ENCODE data around the gene KRTAP3-1. TPM values are rescaled to one million over a fixed set of nuclear protein-coding genes. Genes with fewer than 3 reads are reported as not detected.

The KRTAP3-1 gene
- total RNA-seq, 1 donor from 2014 or later = not detected

Other genes with a start within 250 kb of the KRTAP3-1 start
- gene KRT26, start 236.9 kb downstream of the KRTAP3-1 start, total RNA-seq = not detected in 2 replicates
- not detected in 2 replicates for gene KRT27, start 226.6 kb downstream of the KRTAP3-1 start, total RNA-seq
- gene KRT28, start 209.2 kb downstream of the KRTAP3-1 start, total RNA-seq = not detected in 2 replicates
- 27.2 and 28.0 TPM in 2 replicates for gene KRT10, start 186.5 kb downstream of the KRTAP3-1 start, total RNA-seq
- not detected in 2 replicates for gene KRT12, start 141.9 kb downstream of the KRTAP3-1 start, total RNA-seq
- not detected in 2 replicates for gene KRT20, start 123.9 kb downstream of the KRTAP3-1 start, total RNA-seq
- not detected in 2 replicates for gene KRT23, start 71.5 kb downstream of the KRTAP3-1 start, total RNA-seq
- not detected in 2 replicates for gene KRT39, start 42.2 kb downstream of the KRTAP3-1 start, total RNA-seq
- not detected in 2 replicates for gene KRT40, start 24.8 kb downstream of the KRTAP3-1 start, total RNA-seq
- gene KRTAP3-3, start 15.0 kb downstream of the KRTAP3-1 start, total RNA-seq = not detected in 2 replicates
- gene KRTAP3-2, start 9.2 kb downstream of the KRTAP3-1 start, total RNA-seq = not detected in 2 replicates
- not detected in 2 replicates for gene KRTAP1-5, start 18.1 kb upstream of the KRTAP3-1 start, total RNA-seq
- gene KRTAP1-4, start 21.1 kb upstream of the KRTAP3-1 start, total RNA-seq = not detected in 2 replicates
- gene KRTAP1-3, start 25.7 kb upstream of the KRTAP3-1 start, total RNA-seq = not detected in 2 replicates
- not detected in 2 replicates for gene KRTAP1-1, start 32.3 kb upstream of the KRTAP3-1 start, total RNA-seq
- gene KRTAP2-1, start 38.2 kb upstream of the KRTAP3-1 start, total RNA-seq = not detected in 2 replicates
- gene KRTAP2-2, start 46.1 kb upstream of the KRTAP3-1 start, total RNA-seq = not detected in 2 replicates
- gene KRTAP2-3, start 51.0 kb upstream of the KRTAP3-1 start, total RNA-seq = not detected in 2 replicates
- not detected in 2 replicates for gene KRTAP2-4, start 56.8 kb upstream of the KRTAP3-1 start, total RNA-seq
- gene KRTAP4-7, start 75.0 kb upstream of the KRTAP3-1 start, total RNA-seq = not detected in 2 replicates
- not detected in 2 replicates for gene KRTAP4-8, start 89.0 kb upstream of the KRTAP3-1 start, total RNA-seq
- gene KRTAP4-16, start 93.1 kb upstream of the KRTAP3-1 start, total RNA-seq = not detected in 2 replicates
- gene KRTAP4-9, start 96.3 kb upstream of the KRTAP3-1 start, total RNA-seq = not detected in 2 replicates
- not detected in 2 replicates for gene KRTAP4-11, start 109.2 kb upstream of the KRTAP3-1 start, total RNA-seq
- gene KRTAP4-12, start 115.1 kb upstream of the KRTAP3-1 start, total RNA-seq = not detected in 2 replicates
- not detected in 2 replicates for gene KRTAP4-6, start 131.4 kb upstream of the KRTAP3-1 start, total RNA-seq
- not detected in 2 replicates for gene KRTAP4-5, start 140.7 kb upstream of the KRTAP3-1 start, total RNA-seq
- gene KRTAP4-4, start 151.6 kb upstream of the KRTAP3-1 start, total RNA-seq = not detected in 2 replicates
- gene KRTAP4-3, start 159.1 kb upstream of the KRTAP3-1 start, total RNA-seq = not detected in 2 replicates
- not detected in 2 replicates for gene KRTAP4-2, start 169.1 kb upstream of the KRTAP3-1 start, total RNA-seq
- gene KRTAP4-1, start 175.8 kb upstream of the KRTAP3-1 start, total RNA-seq = not detected in 2 replicates
- gene KRTAP9-1, start 180.8 kb upstream of the KRTAP3-1 start, total RNA-seq = not detected in 2 replicates
- not detected in 2 replicates for gene KRTAP9-2, start 217.5 kb upstream of the KRTAP3-1 start, total RNA-seq
- not detected in 2 replicates for gene KRTAP9-3, start 223.3 kb upstream of the KRTAP3-1 start, total RNA-seq
- not detected in 2 replicates for gene KRTAP9-8, start 228.9 kb upstream of the KRTAP3-1 start, total RNA-seq
- not detected in 2 replicates for gene KRTAP9-4, start 240.6 kb upstream of the KRTAP3-1 start, total RNA-seq
- not detected in 2 replicates for gene KRTAP9-9, start 246.3 kb upstream of the KRTAP3-1 start, total RNA-seq